Choroid plexus epithelial cell (primary cell): Measurements from ENCODE around the gene ANKIB1.
A peak's percentile ranks its signal among the peaks of the same experiment; 100 is the strongest.

Experiments used
- DNase-seq: peaks from one replicate; pipeline ENCODE4 v3.0.0-alpha.2; 2010; ENCODE audit warnings: low read depth
- H3K4me3 ChIP-seq: 2 replicates; pipeline ENCODE4 v1.5.1; 2011; ENCODE audit warnings: low read depth, mild to moderate bottlenecking, control low read depth, low read length, moderate library complexity
- TF ChIP-seq, protein P1 (sequence below): conservative IDR thresholded peaks from 2 replicates; pipeline ENCODE4 v1.5.1; 2011; ENCODE audit warnings: low read depth, mild to moderate bottlenecking, control low read depth, inconsistent platforms, low read length, moderate library complexity

Gene ANKIB1, protein sequence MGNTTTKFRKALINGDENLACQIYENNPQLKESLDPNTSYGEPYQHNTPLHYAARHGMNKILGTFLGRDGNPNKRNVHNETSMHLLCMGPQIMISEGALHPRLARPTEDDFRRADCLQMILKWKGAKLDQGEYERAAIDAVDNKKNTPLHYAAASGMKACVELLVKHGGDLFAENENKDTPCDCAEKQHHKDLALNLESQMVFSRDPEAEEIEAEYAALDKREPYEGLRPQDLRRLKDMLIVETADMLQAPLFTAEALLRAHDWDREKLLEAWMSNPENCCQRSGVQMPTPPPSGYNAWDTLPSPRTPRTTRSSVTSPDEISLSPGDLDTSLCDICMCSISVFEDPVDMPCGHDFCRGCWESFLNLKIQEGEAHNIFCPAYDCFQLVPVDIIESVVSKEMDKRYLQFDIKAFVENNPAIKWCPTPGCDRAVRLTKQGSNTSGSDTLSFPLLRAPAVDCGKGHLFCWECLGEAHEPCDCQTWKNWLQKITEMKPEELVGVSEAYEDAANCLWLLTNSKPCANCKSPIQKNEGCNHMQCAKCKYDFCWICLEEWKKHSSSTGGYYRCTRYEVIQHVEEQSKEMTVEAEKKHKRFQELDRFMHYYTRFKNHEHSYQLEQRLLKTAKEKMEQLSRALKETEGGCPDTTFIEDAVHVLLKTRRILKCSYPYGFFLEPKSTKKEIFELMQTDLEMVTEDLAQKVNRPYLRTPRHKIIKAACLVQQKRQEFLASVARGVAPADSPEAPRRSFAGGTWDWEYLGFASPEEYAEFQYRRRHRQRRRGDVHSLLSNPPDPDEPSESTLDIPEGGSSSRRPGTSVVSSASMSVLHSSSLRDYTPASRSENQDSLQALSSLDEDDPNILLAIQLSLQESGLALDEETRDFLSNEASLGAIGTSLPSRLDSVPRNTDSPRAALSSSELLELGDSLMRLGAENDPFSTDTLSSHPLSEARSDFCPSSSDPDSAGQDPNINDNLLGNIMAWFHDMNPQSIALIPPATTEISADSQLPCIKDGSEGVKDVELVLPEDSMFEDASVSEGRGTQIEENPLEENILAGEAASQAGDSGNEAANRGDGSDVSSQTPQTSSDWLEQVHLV

DNA sequence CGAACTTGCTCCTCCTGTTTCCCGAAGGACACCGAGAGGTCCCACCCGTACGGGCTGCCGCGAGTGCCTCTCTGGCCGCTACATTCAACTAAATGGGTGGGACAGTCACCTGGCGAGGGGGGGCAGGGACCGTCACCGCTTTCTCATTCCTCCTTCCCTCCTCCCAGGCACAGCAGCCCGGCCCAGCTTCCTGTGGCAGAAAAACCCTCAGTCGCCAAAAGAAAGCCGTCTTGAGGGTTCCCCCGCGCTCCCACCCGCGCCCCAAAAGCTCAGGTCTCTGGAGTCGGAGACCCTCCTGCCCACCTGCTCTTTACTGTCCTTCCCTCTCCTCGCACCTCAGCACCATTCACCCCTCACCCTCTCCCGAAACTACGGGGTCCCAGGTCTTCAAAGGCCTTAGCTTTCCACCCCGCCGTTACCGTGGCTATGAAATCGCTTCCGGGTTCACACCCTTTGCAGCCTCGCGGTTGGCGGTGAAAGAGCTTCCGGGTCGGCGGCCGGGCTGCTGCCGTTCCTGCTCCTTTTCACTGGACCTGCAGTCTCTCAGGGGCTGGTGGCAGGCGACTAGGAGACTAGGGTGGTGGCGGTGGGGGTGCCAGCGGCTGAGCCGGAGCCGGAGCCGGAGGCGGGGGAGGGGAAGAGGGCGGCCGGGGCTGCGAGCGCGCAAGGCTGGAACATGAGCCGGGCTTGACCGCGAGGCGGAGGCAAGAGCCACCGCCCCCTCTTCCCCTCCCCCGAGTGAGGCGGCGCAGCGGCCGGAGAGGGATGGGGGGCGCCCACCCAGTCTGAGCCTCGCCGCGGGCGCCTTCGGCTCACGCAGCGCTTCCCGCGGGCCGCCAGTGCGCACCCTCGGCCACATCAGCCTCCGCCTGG lies at the start of gene ANKIB1, which contains the start of gene KRIT1:
Gene ANKIB1, plus strand, starts transcription at position 488 of the 873 bp plus-strand sequence. CDS start 49,005 bp downstream, outside the sequence.
Gene KRIT1, minus strand, starts transcription at position 428 of the 873 bp plus-strand sequence. CDS start 3,779 bp downstream, outside the sequence.
- TF ChIP-seq, protein P1, sequence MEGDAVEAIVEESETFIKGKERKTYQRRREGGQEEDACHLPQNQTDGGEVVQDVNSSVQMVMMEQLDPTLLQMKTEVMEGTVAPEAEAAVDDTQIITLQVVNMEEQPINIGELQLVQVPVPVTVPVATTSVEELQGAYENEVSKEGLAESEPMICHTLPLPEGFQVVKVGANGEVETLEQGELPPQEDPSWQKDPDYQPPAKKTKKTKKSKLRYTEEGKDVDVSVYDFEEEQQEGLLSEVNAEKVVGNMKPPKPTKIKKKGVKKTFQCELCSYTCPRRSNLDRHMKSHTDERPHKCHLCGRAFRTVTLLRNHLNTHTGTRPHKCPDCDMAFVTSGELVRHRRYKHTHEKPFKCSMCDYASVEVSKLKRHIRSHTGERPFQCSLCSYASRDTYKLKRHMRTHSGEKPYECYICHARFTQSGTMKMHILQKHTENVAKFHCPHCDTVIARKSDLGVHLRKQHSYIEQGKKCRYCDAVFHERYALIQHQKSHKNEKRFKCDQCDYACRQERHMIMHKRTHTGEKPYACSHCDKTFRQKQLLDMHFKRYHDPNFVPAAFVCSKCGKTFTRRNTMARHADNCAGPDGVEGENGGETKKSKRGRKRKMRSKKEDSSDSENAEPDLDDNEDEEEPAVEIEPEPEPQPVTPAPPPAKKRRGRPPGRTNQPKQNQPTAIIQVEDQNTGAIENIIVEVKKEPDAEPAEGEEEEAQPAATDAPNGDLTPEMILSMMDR: no peak
- H3K4me3 ChIP-seq: peak within 1 kb of the TSS; percentile 75
- peak; percentile 74 for DNase-seq

DNA sequence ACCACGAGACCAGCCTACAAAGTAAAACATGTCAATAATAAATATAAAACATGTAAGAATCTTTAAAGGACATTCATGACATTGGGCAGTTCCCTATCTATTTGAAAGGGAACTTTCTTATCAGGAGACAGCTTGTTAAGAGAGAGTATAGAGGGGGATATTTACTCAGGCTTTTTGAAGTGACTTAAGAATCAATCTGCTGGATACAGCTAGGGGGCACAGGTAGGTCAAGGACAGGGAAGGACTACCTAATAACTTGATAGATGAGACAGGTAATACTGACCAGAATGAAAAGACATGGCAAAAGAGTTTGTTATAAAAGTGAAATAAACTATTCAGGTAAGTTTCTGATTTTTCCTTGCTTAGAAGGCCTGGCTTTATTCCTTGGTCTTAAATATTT lies 45.0 kb upstream of the ANKIB1 start:
- no peak for DNase-seq
- H3K4me3 ChIP-seq: no peak overlapping the region
- TF ChIP-seq, protein P1: no peak

DNA sequence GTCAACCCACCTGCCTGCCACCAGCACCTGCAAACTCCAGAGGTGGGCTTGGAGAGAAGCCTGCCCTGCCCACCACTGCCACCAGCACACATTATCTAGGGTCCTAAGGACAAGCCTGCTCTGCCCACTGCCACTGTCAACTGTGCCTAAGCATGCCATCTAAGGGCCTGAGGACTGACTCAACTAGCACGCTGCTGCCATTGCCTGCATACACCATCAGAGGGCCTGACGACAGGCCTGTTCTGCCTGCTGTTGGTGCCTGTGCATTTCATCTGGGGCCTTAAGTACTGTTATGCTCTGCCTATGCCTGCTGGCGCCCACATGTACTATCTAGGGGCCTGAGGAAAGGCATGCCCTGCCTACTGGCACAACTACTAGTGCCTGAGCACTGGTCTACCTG lies 39.8 kb upstream of the ANKIB1 start:
- H3K4me3 ChIP-seq: no peak overlapping the region
- TF ChIP-seq, protein P1: no peak
- DNase-seq: no peak

DNA sequence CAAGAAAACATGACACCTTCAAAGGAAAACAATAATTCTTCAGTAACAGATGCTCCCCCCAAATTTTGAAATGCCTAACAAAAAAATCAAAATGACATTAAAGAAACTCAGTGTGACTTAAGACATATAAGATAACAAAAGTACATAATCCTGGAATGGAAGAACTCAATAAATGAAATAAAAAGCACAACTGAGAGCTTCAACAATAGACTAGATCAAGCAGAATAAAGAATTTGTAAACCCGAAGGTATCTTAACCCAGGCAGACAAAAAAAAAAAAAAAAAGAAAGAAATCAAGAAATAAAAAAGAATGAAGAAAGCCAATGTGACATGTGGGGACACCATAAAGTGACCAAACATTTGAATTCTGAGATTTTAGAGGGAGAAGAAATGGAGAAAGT lies 39.1 kb upstream of the ANKIB1 start:
- DNase-seq: no peak
- H3K4me3 ChIP-seq: no peak overlapping the region
- TF ChIP-seq, protein P1: no peak

DNA sequence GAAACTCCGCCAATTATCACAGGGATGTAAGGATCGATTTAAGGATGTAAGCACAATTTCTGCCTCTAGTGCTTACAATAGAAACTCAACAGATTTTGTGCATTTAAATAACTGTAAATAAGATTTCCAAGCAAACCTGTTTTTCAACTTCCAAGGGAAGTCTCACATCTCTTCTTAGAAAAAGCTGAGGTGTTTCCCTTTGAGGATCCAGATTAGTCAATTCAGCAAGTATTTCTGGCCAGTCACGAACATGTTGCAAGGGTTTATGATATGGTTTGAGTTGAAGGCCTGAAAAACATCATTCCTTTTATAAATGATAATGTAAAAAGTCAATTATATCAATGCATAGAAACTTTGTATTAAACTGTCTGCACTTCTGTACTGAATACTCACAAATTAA lies 24.0 kb upstream of the ANKIB1 start:
- no peak overlapping the region for H3K4me3 ChIP-seq
- DNase-seq: no peak
- TF ChIP-seq, protein P1: no peak

DNA sequence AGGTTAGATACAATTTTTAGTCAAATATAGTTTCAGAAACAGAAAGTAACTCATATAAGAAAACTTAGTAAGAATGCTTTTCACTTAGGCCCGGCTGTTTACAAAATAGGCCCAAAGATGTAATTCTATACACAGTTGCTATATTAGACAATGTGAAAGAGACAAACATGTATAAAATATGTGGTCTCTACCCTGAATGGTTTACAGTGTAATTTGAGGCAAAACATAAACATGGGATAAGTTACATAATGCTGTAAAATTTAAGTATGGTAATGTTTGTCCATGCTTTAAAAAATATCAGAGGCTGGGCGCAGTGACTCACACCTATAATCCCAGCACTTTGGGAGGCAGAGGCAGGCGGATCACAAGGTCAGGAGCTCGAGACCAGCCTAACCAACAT lies 18.8 kb upstream of the ANKIB1 start:
- TF ChIP-seq, protein P1: no peak
- DNase-seq: no peak
- no peak overlapping the region for H3K4me3 ChIP-seq
